Astrocyte of the spinal cord (primary cell): ENCODE results near the gene MDC1.
"Not testable (repeated sequence)": the region's sequence is repeated elsewhere in the genome, so short reads cannot be mapped to it uniquely, and the experiment has no call there.

Experiments
- DNase-seq: peaks from one replicate; pipeline ENCODE4 v3.0.0; 2011; ENCODE audit warnings: low read depth, low spot score
- H3K4me3 ChIP-seq: 2 replicates; pipeline ENCODE4 v1.5.1; 2011; ENCODE audit warnings: low read depth, mild to moderate bottlenecking, low read length, moderate library complexity
- CTCF ChIP-seq: IDR thresholded peaks from 2 replicates; pipeline ENCODE4 v1.5.1; 2012; ENCODE audit warnings: low read depth, mild to moderate bottlenecking, low read length, inconsistent platforms
- in situ Hi-C: cut with HindIII; loops from 2 replicates; pipeline ENCODE4 v1.10.0; 2017; ENCODE audit warnings: low sequenced_read_pairs

The MDC1 gene

GRCh38 chr6:30722280-30723112, 5.4 kb upstream of the MDC1 start:
- peak; percentile 72 for DNase-seq

GRCh38 chr6:30722025-30722279, 4.9 kb upstream of the MDC1 start:
- DNase-seq, in situ Hi-C loops: not testable (repeated sequence)
- H3K4me3 ChIP-seq = peak overlapping the region; percentile 99

More at GRCh38 chr6:30722280-30723112, 5.4 kb upstream of the MDC1 start:
- H3K4me3 ChIP-seq = peak overlapping the region; percentile 99
- peak; percentile 88 for TF ChIP-seq CTCF
- in situ Hi-C loops = no loop called here

GRCh38 chr6:30721198-30722024, 4.3 kb upstream of the MDC1 start:
- peak overlapping the region; percentile 99 for H3K4me3 ChIP-seq
- peak; percentile 90 for DNase-seq
- peak; percentile 16 for TF ChIP-seq CTCF
- in situ Hi-C loops = no loop called here

DNA sequence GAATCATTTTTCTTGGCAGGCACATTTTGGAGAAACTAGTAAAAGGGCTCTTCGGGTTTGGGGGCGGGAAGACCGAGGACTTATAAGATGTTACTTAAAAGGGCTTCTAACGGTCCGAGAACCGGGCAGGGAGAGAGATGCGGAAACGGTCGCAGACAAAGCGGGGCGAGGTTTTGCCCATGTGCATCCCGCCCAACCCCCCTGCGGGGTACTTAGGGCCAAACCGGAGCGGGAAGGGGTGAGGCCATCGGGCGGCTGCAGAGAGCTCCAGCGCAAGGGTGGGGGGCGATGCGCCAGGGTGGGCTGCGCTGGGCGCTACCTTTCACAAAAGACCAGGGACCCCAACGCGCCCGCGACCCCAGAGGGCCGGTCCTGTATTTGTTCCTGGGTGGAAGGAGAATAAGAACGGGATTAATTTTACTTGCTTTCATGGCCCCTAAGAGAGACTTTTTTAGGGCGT, 3.7 kb upstream of the MDC1 start:
- no peak for TF ChIP-seq CTCF
- in situ Hi-C loops = no loop called here
- DNase-seq = no peak
- H3K4me3 ChIP-seq = peak overlapping the region; percentile 99

GRCh38 chr6:30719791-30720737, 3.0 kb upstream of the MDC1 start, which contains the start of gene TUBB:
Gene TUBB (plus strand): TSS chr6:30720352. CDS start chr6:30720507, 155 bp downstream.
- peak; percentile 99 for DNase-seq
- in situ Hi-C loops = no loop called here
- peak; percentile 1 for TF ChIP-seq CTCF
- H3K4me3 ChIP-seq = peak within 1 kb of the TSS; percentile 99

- no peak for DNase-seq
- H3K4me3 ChIP-seq = peak overlapping the region; percentile 99
- TF ChIP-seq CTCF = no peak
- in situ Hi-C loops = no loop called here
Measured at GRCh38 chr6:30719356-30719755, 2.3 kb upstream of the MDC1 start.

- peak overlapping the region; percentile 37 for H3K4me3 ChIP-seq
- in situ Hi-C loops, DNase-seq: not testable (repeated sequence)
Measured at GRCh38 chr6:30717845-30718720, 1.0 kb upstream of the MDC1 start.
